Endothelial cell of umbilical vein (primary cell): ENCODE measurements around the gene INPP5A. TPM values are rescaled to one million over a fixed set of nuclear protein-coding genes. Genes with fewer than 3 reads are reported as not detected.

Experiments
- BruUV-seq: library from RNA; stranded (reverse); fragments of 400-500 nt; replicated peaks from 2 replicates; lab custom pipeline; 2021; lab: Mats Ljungman, UMichigan
- CTCF ChIA-PET: fragments of 300-600, 350-600 bp; sonication (Branson Sonifier 250); formaldehyde crosslinking; loops from one replicate; lab custom pipeline; 2021; ENCODE audit warnings: antibody characterized with exemption, inconsistent platforms; lab: Charles Lee
- POLR2A ChIA-PET: fragments of 300-600, 350-600 bp; sonication (Branson Sonifier 250); formaldehyde crosslinking; loops from one replicate; lab custom pipeline; 2021; ENCODE audit warnings: antibody characterized with exemption, inconsistent platforms; lab: Charles Lee
- DNase-seq: peaks from one replicate; pipeline ENCODE4 v3.0.0-alpha.2; 2011; ENCODE audit warnings: low read depth, low spot score
- FAIRE-seq: peaks from 2 replicates; lab custom pipeline; 2011; peaks lifted over from hg19 to GRCh38; lab: Jason Lieb, UNC
- H2AFZ ChIP-seq: 2 replicates; pipeline ENCODE4 v1.6.0; 2012; ENCODE audit warnings: low read depth, low read length, control low read depth, inconsistent platforms
- H3K27ac ChIP-seq: 2 replicates; pipeline ENCODE4 v1.5.1; 2011; ENCODE audit warnings: low read depth, mild to moderate bottlenecking, control low read depth, low read length, moderate library complexity; ENCODE audit not compliant: insufficient read depth
- H3K27me3 ChIP-seq, 2 experiments: 2 replicates each; pipeline versions ENCODE4 v1.6.0 to v1.6.1; 2011; ENCODE audit warnings: low read length in 2 of 2, mixed read lengths in 1 of 2; ENCODE audit not compliant: control insufficient read depth in 2 of 2, insufficient read depth in 2 of 2
- H3K36me3 ChIP-seq, 2 experiments: 2 replicates in 1 of 2; 3 replicates in 1 of 2; pipeline ENCODE4 v1.5.1; 2011; ENCODE audit warnings: low read length in 2 of 2, mild to moderate bottlenecking in 1 of 2, moderate library complexity in 1 of 2; ENCODE audit not compliant: control insufficient read depth in 2 of 2, insufficient read depth in 2 of 2; ENCODE audit errors: extremely low read depth in 1 of 2
- H3K4me1 ChIP-seq: 3 replicates; pipeline ENCODE4 v1.5.1; 2011; ENCODE audit warnings: mild to moderate bottlenecking, low read length; ENCODE audit not compliant: control insufficient read depth, insufficient read depth; ENCODE audit errors: extremely low read depth
- H3K4me2 ChIP-seq: 2 replicates; pipeline ENCODE4 v1.6.1; 2011; ENCODE audit warnings: low read length, control low read depth, mixed read lengths; ENCODE audit not compliant: insufficient read depth
- H3K4me3 ChIP-seq, 3 experiments: fragments of 200-600 bp in 1 of 3; sonication (generic), shearing (Covaris generic) in 1 of 3; replicated peaks in 1 of 3; 2 replicates each; pipeline ENCODE4 v1.5.1; 2011 to 2016; ENCODE audit warnings: control low read depth in 3 of 3, low read length in 3 of 3, mild to moderate bottlenecking in 2 of 3, inconsistent platforms in 1 of 3, low read depth in 1 of 3, moderate library complexity in 1 of 3; ENCODE audit not compliant: insufficient read depth in 1 of 3
- H3K79me2 ChIP-seq: 2 replicates; pipeline ENCODE4 v1.6.0; 2012; ENCODE audit warnings: low read length, inconsistent platforms; ENCODE audit not compliant: control insufficient read depth, insufficient read depth
- H3K9ac ChIP-seq: replicated peaks from 2 replicates; pipeline ENCODE3; 2011; ENCODE audit warnings: low read length, control low read depth; ENCODE audit not compliant: insufficient read depth; ENCODE audit errors: extremely low read depth
- H3K9me1 ChIP-seq: replicated peaks from 3 replicates; pipeline ENCODE4 v1.6.0; 2011; ENCODE audit warnings: mild to moderate bottlenecking, low read length; ENCODE audit not compliant: control insufficient read depth, insufficient read depth; ENCODE audit errors: extremely low read depth
- H3K9me3 ChIP-seq: replicated peaks from 2 replicates; pipeline ENCODE4 v1.5.1; 2012; ENCODE audit warnings: low read length, inconsistent platforms; ENCODE audit not compliant: control insufficient read depth, insufficient read depth
- H4K20me1 ChIP-seq: replicated peaks from 2 replicates; pipeline ENCODE3; 2011; ENCODE audit warnings: mild to moderate bottlenecking, low read length; ENCODE audit not compliant: control insufficient read depth, insufficient read depth; ENCODE audit errors: extremely low read depth
- CTCF ChIP-seq, 2 donors: IDR thresholded peaks; 1 replicate in 1 of 2; 2 replicates in 1 of 2; pipeline ENCODE4 v1.5.1; 2011; ENCODE audit warnings: low read length in 2 of 2, mild to moderate bottlenecking in 2 of 2, moderate library complexity in 2 of 2, control low read depth in 1 of 2, inconsistent platforms in 1 of 2, low read depth in 1 of 2; ENCODE audit not compliant: insufficient read depth in 1 of 2; ENCODE audit errors: extremely low read depth in 1 of 2
- EZH2 ChIP-seq: IDR thresholded peaks from 2 replicates; pipeline ENCODE4 v1.6.1; 2012; ENCODE audit warnings: borderline replicate concordance, low read depth, mild to moderate bottlenecking, moderate library complexity, low read length, inconsistent platforms; ENCODE audit not compliant: severe bottlenecking
- FOS ChIP-seq: IDR thresholded peaks from 2 replicates; pipeline ENCODE4 v1.6.1; 2011; ENCODE audit warnings: mild to moderate bottlenecking, low read length, moderate library complexity, borderline replicate concordance; ENCODE audit not compliant: insufficient read depth
- GATA2 ChIP-seq: IDR thresholded peaks from 2 replicates; pipeline ENCODE4 v1.7.0; 2011; ENCODE audit warnings: low read depth, mild to moderate bottlenecking, moderate library complexity, mixed read lengths, low read length; ENCODE audit not compliant: insufficient read length, insufficient read depth
- JUN ChIP-seq: IDR thresholded peaks from 2 replicates; pipeline ENCODE4 v1.6.1; 2011; ENCODE audit warnings: borderline replicate concordance, low read depth; ENCODE audit not compliant: insufficient read length, insufficient read depth
- MAX ChIP-seq: IDR thresholded peaks from 2 replicates; pipeline ENCODE4 v1.6.1; 2011; ENCODE audit not compliant: insufficient read depth, insufficient read length
- MYC ChIP-seq: IDR thresholded peaks from one replicate; pipeline ENCODE4 v1.6.1; 2011; ENCODE audit warnings: mild to moderate bottlenecking, low read depth, low read length
- POLR2A ChIP-seq: IDR thresholded peaks from 2 replicates; pipeline ENCODE4 v1.6.1; 2012; ENCODE audit warnings: low read depth, mild to moderate bottlenecking, control low read depth, low read length
- POLR2AphosphoS5 ChIP-seq: IDR thresholded peaks from 2 replicates; pipeline ENCODE4 v1.6.1; 2012; ENCODE audit warnings: low read depth, mild to moderate bottlenecking, control low read depth, low read length, moderate library complexity; ENCODE audit not compliant: insufficient read depth
- dilution Hi-C: fragments of 300-500 bp; cut with MboI; formaldehyde crosslinking; loops from one replicate; pipeline ENCODE4 v1.15.0; 2019; ENCODE audit warnings: low sequenced_read_pairs; ENCODE audit not compliant: extremely low pct_ligation_motif_present
- intact Hi-C: fragments of 100-400 bp; cut with micrococcal nuclease; formaldehyde crosslinking; loops from one replicate; pipeline ENCODE4 v1.10.0; 2022
- polyA plus RNA-seq, 4 experiments: library from polyadenylated mRNA; depleted of rRNA in 3 of 4; stranded (reverse) in 3 of 4; unstranded in 1 of 4; fragments of >200 nt; gene quantifications; 2 replicates each; pipeline versions ENCODE4 v1.2.1 to v1.2.3, GENCODE V29; 2011 to 2012; ENCODE audit warnings: missing spikeins in 1 of 4
- total RNA-seq: library from RNA; stranded (reverse); gene quantifications from 2 replicates; pipeline ENCODE4 v1.2.3, GENCODE V29; 2021

Gene INPP5A
- total and polyA plus RNA-seq, 2 donors (not counting 3 experiments of a cell fraction or from before 2014, with no cell fraction given) = 22.9 to 33.2 TPM

- Histone ChIP-seq H2AFZ (no peak overlapping the region), H3K4me1 (no peaks in the 10 kb centered on the region), H3K27me3 (no peaks in the 10 kb centered on the region), H3K9me3 (no peaks in the 10 kb centered on the region), H3K79me2 (no peaks in the 10 kb centered on the region), H3K9me1 (no peaks in the 10 kb centered on the region), H3K4me3 (no peak overlapping the region), H3K36me3 (no peaks in the 10 kb centered on the region), H4K20me1 (no peaks in the 10 kb centered on the region), H3K4me2 (no peak overlapping the region), H3K27ac (no peak overlapping the region), H3K9ac (no peak overlapping the region)
- POLR2A ChIA-PET = no interaction called here
- no peak for DNase-seq
- TF ChIP-seq GATA2 = no peak
- no peak for TF ChIP-seq FOS
- TF ChIP-seq MAX = no peak
- TF ChIP-seq MYC = no peak
- no peak for TF ChIP-seq JUN
- no peak for TF ChIP-seq POLR2A
- no peak for TF ChIP-seq POLR2AphosphoS5
- TF ChIP-seq EZH2 = no peak
- no peak for TF ChIP-seq CTCF (IDR thresholded peaks at IDR 0.05; ENCODE audit: extremely low read depth in 1 of 2, insufficient read depth in 1 of 2, low read depth in 1 of 2, low read length in 2 of 2)
- CTCF ChIA-PET = no interaction called here
- dilution Hi-C loops = no loop called here
- FAIRE-seq = no peak
- intact Hi-C loops = no loop called here
- BruUV-seq = no TSS peak
Observed at GRCh38 chr10:132647424-132647823, 109.8 kb downstream of the INPP5A start.
